NCI-H774 (cell line): ENCODE results near the gene MT1F.
"Not testable (repeated sequence)": the region's sequence is repeated elsewhere in the genome, so short reads cannot be mapped to it uniquely, and the experiment has no call there.

Experiments
- DNase-seq: peaks from one replicate; lab custom pipeline; 2025; lab: John Stamatoyannopoulos, UW

Gene MT1F

GRCh38 chr16:56657555-56658326, at the start of gene MT1F:
Gene MT1F, plus strand, starts transcription at chr16:56657959. Its CDS starts 100 bp downstream, at chr16:56658059.
- peak; percentile 63 for DNase-seq

- peak; percentile 95 for DNase-seq
Observed at GRCh38 chr16:56608043-56608875, 49.5 kb upstream of the MT1F start, which contains the start of gene MT2A. Gene MT2A, plus strand, starts transcription at chr16:56608584. Its CDS starts 72 bp downstream, at chr16:56608656.

- DNase-seq, result no peak
Observed at GRCh38 chr16:56608876-56609462, 48.8 kb upstream of the MT1F start.

GRCh38 chr16:56609463-56609921, 48.3 kb upstream of the MT1F start:
- DNase-seq, result no peak

GRCh38 chr16:56610017-56610608, 47.6 kb upstream of the MT1F start:
- DNase-seq, result no peak

GRCh38 chr16:56610609-56611111, 47.1 kb upstream of the MT1F start:
- DNase-seq, result no peak

- DNase-seq, result no peak
Observed at GRCh38 chr16:56611281-56611833, 46.4 kb upstream of the MT1F start.

- no peak for DNase-seq
Observed at GRCh38 chr16:56613706-56614105, 44.1 kb upstream of the MT1F start.

GRCh38 chr16:56614549-56614991, 43.2 kb upstream of the MT1F start:
- DNase-seq, result no peak

GRCh38 chr16:56615353-56615752, 42.4 kb upstream of the MT1F start:
- no peak for DNase-seq

GRCh38 chr16:56616608-56617211, 41.0 kb upstream of the MT1F start:
- no peak for DNase-seq

GRCh38 chr16:56617212-56618085, 40.3 kb upstream of the MT1F start:
- no peak for DNase-seq

- DNase-seq, result no peak
Observed at GRCh38 chr16:56618138-56618537, 39.6 kb upstream of the MT1F start.

GRCh38 chr16:56620339-56620897, 37.3 kb upstream of the MT1F start:
- no peak for DNase-seq

GRCh38 chr16:56621665-56622445, 35.9 kb upstream of the MT1F start:
- DNase-seq, result not testable (repeated sequence)

- not testable (repeated sequence) for DNase-seq
Observed at GRCh38 chr16:56623184-56623583, 34.6 kb upstream of the MT1F start.

- DNase-seq, result no peak
Observed at GRCh38 chr16:56623637-56624036, 34.1 kb upstream of the MT1F start.

- peak; percentile 69 for DNase-seq
Observed at GRCh38 chr16:56625140-56625942, 32.4 kb upstream of the MT1F start, which contains the start of gene MT1E. Gene MT1E, plus strand, starts transcription at chr16:56625781. Its CDS starts 71 bp downstream, at chr16:56625852.
